Endometrial microvascular endothelial cells (primary cell): ENCODE results near the gene RASSF4. TPM values are rescaled to one million over a fixed set of nuclear protein-coding genes. Genes with fewer than 3 reads are reported as not detected.

ENCODE experiments used
- in situ Hi-C: cut with HindIII; loops from 2 replicates; pipeline ENCODE4 v1.10.0; 2017; ENCODE audit warnings: low sequenced_read_pairs, low pct_unique_long_range_greater_than_20kb; ENCODE audit errors: inconsistent ontology term
- total RNA-seq: library from RNA; depleted of rRNA; stranded (reverse); fragments of >200 nt; gene quantifications from one replicate; pipeline ENCODE4 v1.2.3, GENCODE V29; 2015; ENCODE audit errors: inconsistent ontology term

The RASSF4 gene
- total RNA-seq, 1 donor from 2014 or later: 0.28 TPM

- in situ Hi-C loops: no loop called here
Observed at GRCh38 chr10:44937196-44938005, 22.2 kb upstream of the RASSF4 start.

DNA sequence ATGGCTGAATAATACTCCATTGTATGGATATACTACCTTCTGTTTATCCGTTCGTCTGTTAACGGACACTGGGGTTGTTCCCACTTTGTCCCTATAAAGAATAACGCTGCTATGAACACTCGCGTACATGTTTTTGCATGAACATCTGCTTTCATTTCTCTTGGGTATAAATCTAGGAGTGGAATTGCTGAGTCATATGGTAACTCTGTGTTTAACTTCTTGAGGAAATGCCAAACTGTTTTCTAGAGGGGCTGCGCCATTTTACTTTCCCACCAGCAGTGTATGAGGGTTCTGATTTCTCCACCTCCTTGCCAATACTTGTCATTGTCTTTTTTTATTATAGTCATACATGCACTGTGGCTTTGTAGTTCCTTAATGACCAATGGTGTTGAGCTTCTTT lies 20.6 kb upstream of the RASSF4 start:
- in situ Hi-C loops: no loop called here

- in situ Hi-C loops: no loop called here
Observed at GRCh38 chr10:44939691-44940401, 19.8 kb upstream of the RASSF4 start.

DNA sequence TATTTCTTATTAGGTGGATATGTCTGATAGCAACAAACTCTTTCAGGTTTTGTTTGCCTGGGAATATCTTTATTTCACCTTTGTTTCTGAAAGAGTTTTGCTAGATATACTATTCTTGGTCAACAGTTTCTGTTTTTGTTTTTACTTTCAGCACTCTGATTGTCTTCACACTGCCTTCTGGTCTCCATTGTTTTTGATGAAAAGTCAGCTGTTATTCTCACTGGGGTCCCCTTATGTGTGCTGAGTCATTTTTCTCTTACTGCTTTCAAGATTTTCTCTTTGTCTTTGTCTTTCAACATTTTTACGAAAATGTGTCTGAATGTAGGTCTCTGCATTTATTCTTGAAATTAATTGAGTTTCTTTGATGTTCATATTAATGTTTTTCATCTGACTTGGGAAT lies 15.2 kb upstream of the RASSF4 start:
- in situ Hi-C loops: no loop called here

GRCh38 chr10:44946205-44946604 lies 13.4 kb upstream of the RASSF4 start:
- in situ Hi-C loops: no loop called here

GRCh38 chr10:44947371-44948152 lies 12.0 kb upstream of the RASSF4 start:
- in situ Hi-C loops: no loop called here

DNA sequence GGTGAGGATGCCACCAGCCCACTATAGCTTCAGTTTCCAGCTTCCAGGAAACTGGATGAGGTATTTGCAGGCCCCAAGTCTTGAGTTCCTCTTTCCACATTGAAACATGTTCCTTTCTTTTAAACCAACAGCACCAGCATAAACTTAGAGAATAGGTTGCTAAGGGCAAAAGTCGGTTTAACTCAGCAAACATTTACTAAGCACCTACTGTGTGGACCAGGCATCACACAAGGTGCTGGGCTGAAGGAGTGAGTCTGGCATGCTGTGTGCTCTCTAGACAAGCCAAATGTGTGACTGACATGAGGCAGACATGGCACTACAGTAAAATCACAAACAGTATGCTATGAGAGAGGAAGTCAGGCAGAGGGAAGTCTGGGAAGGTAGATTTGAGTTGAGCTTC lies 11.0 kb upstream of the RASSF4 start:
- in situ Hi-C loops: no loop called here

- in situ Hi-C loops: no loop called here
Observed at GRCh38 chr10:44949127-44949802, 10.3 kb upstream of the RASSF4 start.

GRCh38 chr10:44949915-44950314 lies 9.7 kb upstream of the RASSF4 start:
- in situ Hi-C loops: no loop called here

GRCh38 chr10:44950326-44951225 lies 9.0 kb upstream of the RASSF4 start:
- in situ Hi-C loops: no loop called here

DNA sequence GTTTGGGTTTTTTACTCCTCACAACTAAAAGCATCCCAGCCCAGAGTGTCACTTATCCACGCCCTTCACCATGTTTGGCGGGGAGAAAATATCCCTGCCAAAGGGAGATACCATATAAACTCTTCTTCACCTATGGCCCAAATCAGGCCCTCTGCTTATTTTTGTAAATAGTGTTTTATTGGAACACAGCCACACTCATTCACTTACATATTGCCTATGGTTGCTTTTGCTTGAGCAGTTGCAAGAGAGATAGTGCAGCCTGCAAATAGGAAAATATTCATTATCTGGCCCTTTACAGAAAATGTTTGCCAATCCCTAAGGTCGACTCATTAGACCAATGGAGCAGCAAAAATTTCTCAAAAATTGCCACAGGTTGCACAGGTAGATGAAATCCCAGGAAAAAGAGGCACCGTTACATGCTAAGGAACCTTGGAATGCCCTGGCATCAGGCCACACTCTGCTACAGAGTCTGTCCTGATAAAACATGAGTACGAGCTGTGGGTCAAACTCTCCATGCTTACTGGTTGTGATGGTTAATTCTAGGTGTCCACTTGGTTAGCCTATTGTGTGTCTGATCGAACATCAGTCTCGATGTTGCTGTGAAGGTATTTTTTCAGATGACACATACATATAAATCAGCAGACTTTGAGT lies 7.9 kb upstream of the RASSF4 start:
- in situ Hi-C loops: no loop called here

GRCh38 chr10:44952779-44953231 lies 6.8 kb upstream of the RASSF4 start:
- in situ Hi-C loops: no loop called here

DNA sequence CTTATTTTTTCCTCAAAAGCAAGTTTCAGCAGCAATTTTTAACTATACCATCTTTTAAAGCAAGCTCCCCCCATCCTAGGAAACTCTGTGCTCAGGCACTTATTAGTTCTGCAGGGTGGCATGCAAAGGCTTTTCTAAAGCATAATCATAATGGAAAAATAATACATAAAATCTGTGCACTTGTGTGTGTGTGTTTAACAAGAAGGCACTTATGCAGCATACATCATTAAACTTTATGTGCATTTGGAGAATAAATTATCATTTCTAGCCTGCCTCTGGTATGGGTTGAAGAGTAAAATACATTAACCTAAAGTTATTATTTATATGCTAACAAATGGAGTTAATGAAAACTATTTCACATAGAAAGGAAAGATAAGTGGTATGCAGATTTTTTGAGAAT lies 5.6 kb upstream of the RASSF4 start:
- in situ Hi-C loops: no loop called here

DNA sequence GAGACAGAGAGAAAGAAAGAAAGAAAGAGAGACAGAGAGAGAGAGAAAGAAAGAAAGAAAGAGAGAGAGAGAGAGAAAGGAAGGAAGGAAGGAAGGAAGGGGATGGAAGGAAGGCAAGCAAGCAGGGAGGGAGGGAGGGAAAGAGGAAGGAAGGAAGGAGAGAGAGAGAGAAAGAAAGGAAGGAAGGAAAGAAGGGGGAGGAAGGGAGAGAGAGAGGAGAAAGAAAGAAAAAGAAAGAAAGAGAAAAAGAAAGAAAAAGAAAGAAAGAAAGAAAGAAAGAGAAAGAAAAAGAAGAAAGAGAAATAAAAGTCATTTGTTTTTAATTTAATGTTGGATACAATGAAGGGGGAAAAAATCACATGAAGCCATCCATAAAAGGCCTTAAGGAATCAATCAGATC lies 4.6 kb upstream of the RASSF4 start:
- in situ Hi-C loops: no loop called here

GRCh38 chr10:44955413-44956070 lies 4.1 kb upstream of the RASSF4 start:
- in situ Hi-C loops: no loop called here

GRCh38 chr10:44956226-44956625 lies 3.4 kb upstream of the RASSF4 start:
- in situ Hi-C loops: no loop called here
